ENCODE data around the gene C2orf68. TPM values are rescaled to one million over a fixed set of nuclear protein-coding genes. Genes with fewer than 3 reads are reported as not detected.

Gene C2orf68
- total and polyA plus RNA-seq, 12 donors, result 14.2 to 47.0 (median 33.7) TPM

GRCh38 chr2:85584857-85585780 lies 26.7 kb downstream of the C2orf68 start:
- ATAC-seq, result peak; percentile 36 to 78 (median 68)
- Histone ChIP-seq H3K4me1 (peaks cover 11 to 80% (median 64%) of the 10 kb centered on the region in 9 donors), H3K36me3 (peaks cover 0 to 15% (median 0%) of the 10 kb centered on the region in 9 donors), H3K4me3 (peak overlapping the region; percentile 45 to 83 (median 76)), H3K9me3 (no peaks in the 10 kb centered on the region), H3K27me3 (no peaks in the 10 kb centered on the region), H3K27ac (peak overlapping the region; percentile 62 to 97 (median 93))
- intact Hi-C loops (cut with DNase I), result no loop called here
- WGBS, 2 donors, result 31 to 46% methylated on average over 9 of the region's 9 CpGs
- peak in 1 of 2 donors; percentile 54 for DNase-seq
- no peak for TF ChIP-seq CTCF (IDR thresholded peaks at IDR 0.05)

DNA sequence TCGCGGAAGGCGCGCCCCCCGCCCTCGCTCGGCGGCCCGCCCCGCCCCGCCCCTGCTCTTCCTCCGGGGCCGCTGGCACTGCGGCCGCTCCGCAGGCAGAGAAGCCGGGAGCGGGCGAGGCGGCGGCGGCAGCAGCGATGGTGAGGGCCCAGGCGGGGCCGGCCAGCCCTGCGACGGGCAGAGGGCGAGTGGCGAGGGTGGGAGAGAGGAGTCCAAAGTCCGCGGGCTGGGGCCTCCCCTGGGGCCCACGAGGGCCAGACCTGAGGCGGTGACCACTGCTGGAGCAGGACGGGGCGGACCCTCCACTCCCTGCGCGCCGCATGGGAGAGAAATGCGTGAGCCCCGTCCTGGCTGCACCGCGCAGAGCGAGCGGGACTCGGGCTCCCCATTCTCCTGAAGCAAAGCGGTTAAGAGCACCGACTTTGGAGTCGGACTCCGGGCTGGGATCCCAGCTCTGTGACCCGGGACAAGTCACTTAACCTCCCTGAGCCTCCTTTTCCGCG lies 27.5 kb downstream of the C2orf68 start, which contains the start of gene VAMP5:
Gene VAMP5 (plus strand): TSS at position 78 of the 503 bp plus-strand sequence. CDS start 60 bp downstream, at position 138.
- Histone ChIP-seq H3K9me3 (no peaks in the 10 kb centered on the region), H3K36me3 (peaks cover 0 to 15% (median 0%) of the 10 kb centered on the region in 9 donors), H3K4me1 (peaks cover 9 to 80% (median 64%) of the 10 kb centered on the region in 9 donors), H3K27ac (peak within 1 kb of the TSS; percentile 62 to 97 (median 93)), H3K4me3 (peak within 1 kb of the TSS; percentile 45 to 83 (median 76)), H3K27me3 (no peaks in the 10 kb centered on the region)
- DNase-seq (peak in 1 of 2 donors; percentile 57), ATAC-seq (peak; percentile 55 to 69 (median 62))
- no peak for TF ChIP-seq CTCF (IDR thresholded peaks at IDR 0.05)
- intact Hi-C loops (cut with DNase I), result no loop called here
- 6% methylated on average over 50 to 52 of the region's 52 CpGs for WGBS, 2 donors

DNA sequence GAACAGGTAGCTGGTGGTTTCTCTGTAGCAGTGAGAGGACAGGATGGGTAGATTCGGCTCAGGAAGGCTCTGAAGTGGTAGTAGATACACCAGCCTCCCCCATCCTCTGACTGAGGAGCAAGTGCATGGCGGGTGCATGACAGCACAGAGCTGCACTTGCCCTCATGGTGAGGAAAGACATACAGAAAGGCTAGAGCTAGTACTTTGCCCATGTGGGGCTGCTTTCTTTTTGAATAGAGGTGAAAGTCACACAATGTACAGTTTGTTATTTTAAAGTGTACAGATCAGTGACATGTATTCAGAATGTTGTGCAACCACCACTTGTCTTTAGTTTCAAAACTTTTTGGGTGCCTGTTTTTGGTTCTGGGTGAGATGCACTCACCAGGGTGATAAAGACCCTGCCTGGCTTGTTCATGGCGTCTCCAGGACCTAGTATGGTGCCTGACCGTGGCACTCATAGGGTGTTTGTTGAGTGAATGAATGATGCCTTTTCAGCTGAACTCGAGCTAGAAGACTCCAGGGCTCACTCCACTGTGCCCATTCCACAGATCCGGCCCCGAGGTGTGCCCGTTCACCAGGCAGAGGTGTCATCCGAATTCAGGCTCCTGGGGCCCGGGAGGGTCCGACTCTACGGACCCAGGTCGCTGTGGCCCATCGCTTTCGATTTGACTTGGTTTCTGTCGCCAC lies 28.1 kb downstream of the C2orf68 start:
- DNase-seq, result no peak
- Histone ChIP-seq H3K27ac (peak overlapping the region; percentile 62 to 97 (median 93)), H3K27me3 (no peaks in the 10 kb centered on the region), H3K4me3 (peak overlapping the region; percentile 45 to 83 (median 76)), H3K36me3 (peaks cover 0 to 15% (median 0%) of the 10 kb centered on the region in 9 donors), H3K9me3 (no peaks in the 10 kb centered on the region), H3K4me1 (peaks cover 9 to 80% (median 64%) of the 10 kb centered on the region in 9 donors)
- 28% methylated on average over 16 of the region's 16 CpGs for WGBS, 2 donors
- intact Hi-C loops (cut with DNase I), result no loop called here
- no peak for TF ChIP-seq CTCF (IDR thresholded peaks at IDR 0.05)
- no peak for ATAC-seq

DNA sequence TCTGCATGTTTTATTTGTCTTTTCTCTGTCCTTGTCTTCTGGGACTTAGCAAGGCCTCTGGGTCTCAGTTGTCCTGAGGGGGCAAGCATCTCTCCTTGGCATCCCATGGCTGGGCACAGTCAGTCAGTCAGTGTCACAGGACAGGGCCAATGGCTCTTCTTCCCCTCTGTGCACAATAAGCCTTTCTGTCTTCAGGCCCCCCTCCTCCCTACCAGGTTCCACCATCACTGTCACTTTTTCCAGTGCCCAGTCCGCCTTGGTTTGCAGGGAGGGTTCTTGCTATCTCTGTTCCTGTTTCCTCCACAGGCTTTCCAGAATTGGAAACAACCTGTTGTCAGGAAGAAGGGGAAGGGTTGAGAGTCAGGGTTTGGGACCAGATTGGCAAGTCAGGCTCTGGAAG lies 29.4 kb downstream of the C2orf68 start:
- no peak overlapping the region for H3K4me3 ChIP-seq
- 72 to 75% methylated on average over 1 of the region's 1 CpG for WGBS, 2 donors
- intact Hi-C loops (cut with DNase I), result no loop called here
- H3K36me3 ChIP-seq, result peaks cover 0 to 15% (median 0%) of the 10 kb centered on the region in 9 donors
- no peaks in the 10 kb centered on the region for H3K27me3 ChIP-seq
- ATAC-seq (no peak), DNase-seq (no peak)
- H3K9me3 ChIP-seq, result no peaks in the 10 kb centered on the region
- H3K27ac ChIP-seq, result peak overlapping the region in 1 of 10 donors; percentile 97
- no peak for TF ChIP-seq CTCF (IDR thresholded peaks at IDR 0.05)
- peaks cover 9 to 79% (median 64%) of the 10 kb centered on the region in 9 donors for H3K4me1 ChIP-seq
